K562 (cell line): ENCODE results near the gene ZMIZ1. TPM values are rescaled to one million over a fixed set of nuclear protein-coding genes. Genes with fewer than 3 reads are reported as not detected.

Source experiments
- CHCHD3 ChIP-seq: fragments of 250-450 bp; sonication (Bioruptor Pico); IDR thresholded peaks from 2 replicates; pipeline ENCODE4 v2.1.2; 2022; ENCODE audit warnings: mild to moderate bottlenecking
- CHD7 ChIP-seq: fragments of 200-600 bp; sonication (generic); IDR thresholded peaks from one replicate; pipeline ENCODE4 v1.6.1; 2012; ENCODE audit warnings: mild to moderate bottlenecking, low read depth, low read length, inconsistent platforms
- E2F8 ChIP-seq: fragments of 450-650 bp; IDR thresholded peaks from 2 replicates; pipeline ENCODE4 v1.7.1; 2018; ENCODE audit warnings: mild to moderate bottlenecking, low read depth; ENCODE audit not compliant: partially characterized antibody
- MLLT1 ChIP-seq, 2 experiments: fragments of 450-650 bp; IDR thresholded peaks; 2 replicates each; pipeline ENCODE4 v1.6.1; 2016
- NCOA2 ChIP-seq, 2 experiments: fragments of 450-650 bp; IDR thresholded peaks; 2 replicates each; pipeline ENCODE4 v1.6.1; 2018; ENCODE audit warnings: mild to moderate bottlenecking in 2 of 2, moderate library complexity in 1 of 2; ENCODE audit not compliant: partially characterized antibody in 2 of 2
- SMAD2 ChIP-seq: fragments of 150-350 bp; IDR thresholded peaks from 2 replicates; pipeline ENCODE4 v1.6.1; 2014; ENCODE audit warnings: low read depth, mild to moderate bottlenecking, low read length
- SP1 ChIP-seq: sonication (generic); formaldehyde crosslinking; IDR thresholded peaks from 2 replicates; pipeline ENCODE4 v1.8.1; 2022; ENCODE audit warnings: mild to moderate bottlenecking, missing genetic modification reagents
- TFE3 ChIP-seq: fragments of 450-650 bp; formaldehyde crosslinking; IDR thresholded peaks from 2 replicates; pipeline ENCODE4 v1.4.0; 2020; ENCODE audit warnings: mild to moderate bottlenecking, mixed read lengths
- ZKSCAN3 ChIP-seq: fragments of 250-450 bp; sonication (Bioruptor Pico); IDR thresholded peaks from 2 replicates; pipeline ENCODE4 v1.4.0; 2020
- polyA plus RNA-seq, 8 experiments: library from polyadenylated mRNA; depleted of rRNA in 4 of 8; stranded (reverse) in 5 of 8; unstranded in 3 of 8; fragments of >200 nt; fragmentation: Nextera tagmentation in 2 of 8; fragmentation: Illumina TruSeq in 1 of 8; extraction: Ambion mirVana in 2 of 8; extraction: Trizol in 1 of 8; gene quantifications; 2 replicates each; pipeline versions ENCODE4 v1.2.1 to v1.2.3, GENCODE V29; 2011 to 2014; ENCODE audit warnings: inconsistent platforms in 1 of 8, missing spikeins in 1 of 8
- total RNA-seq, 7 experiments: library from RNA; depleted of rRNA in 6 of 7; stranded (reverse); fragments of >200 nt in 6 of 7; fragmentation: Illumina TruSeq in 2 of 7; extraction: Trizol in 2 of 7; gene quantifications; 2 replicates each; pipeline versions ENCODE4 v1.2.1 to v1.2.3, GENCODE V29; 2011 to 2021; ENCODE audit warnings: low replicate concordance in 1 of 7

The ZMIZ1 gene
- total and polyA plus RNA-seq, 9 of the 15 experiments (the other 6 are each of a cell fraction or from before 2014, with no cell fraction given), result 1.0 to 37.3 (median 4.3) TPM

- TF ChIP-seq TFE3 (CRISPR knock-in tag) (no peak), MLLT1 (IDR thresholded peaks at IDR 0.05) (no peak), E2F8 (no peak), SMAD2 (no peak), NCOA2 (IDR thresholded peaks at IDR 0.05; ENCODE audit: partially characterized antibody in 2 of 2) (no peak), CHD7 (no peak), CHCHD3 (CRISPR knock-in tag) (no peak), SP1 (CRISPR knock-in tag) (no peak), ZKSCAN3 (no peak)
Measured at GRCh38 chr10:79180414-79181221, 111.9 kb downstream of the ZMIZ1 start (continued).
